Measurements from ENCODE around the gene LRCH3.
"Not testable (repeated sequence)": the region's sequence is repeated elsewhere in the genome, so short reads cannot be mapped to it uniquely, and the experiment has no call there.

LRCH3 gene

GRCh38 chr3:197882586-197882985 is 91.5 kb downstream of the LRCH3 start:
- DNase-seq (ENCODE audit: low read depth in 2 of 2): no peak

- DNase-seq (ENCODE audit: low read depth in 2 of 2): no peak
These were observed 92.5 kb downstream of the LRCH3 start for GRCh38 chr3:197883541-197883940.

DNA sequence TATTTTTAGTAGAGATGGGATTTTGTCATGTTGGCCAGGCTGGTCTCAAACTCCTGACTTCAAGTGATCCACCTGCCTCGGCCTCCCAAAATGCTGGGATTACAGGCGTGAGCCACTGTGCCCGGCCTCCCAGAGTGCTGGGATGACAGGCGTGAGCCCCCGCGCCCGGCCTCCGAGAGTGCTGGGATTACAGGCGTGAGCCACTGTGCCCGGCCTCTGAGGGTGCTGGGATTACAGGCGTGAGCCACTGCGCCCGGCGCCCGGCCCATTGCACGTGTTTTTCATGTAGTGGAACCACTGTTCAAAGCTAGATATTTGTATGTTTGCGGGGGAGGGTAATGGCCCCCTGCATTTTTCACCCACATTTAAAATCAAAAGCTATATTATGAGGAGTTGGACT is 93.3 kb downstream of the LRCH3 start:
- DNase-seq (ENCODE audit: low read depth in 2 of 2): not testable (repeated sequence)

DNA sequence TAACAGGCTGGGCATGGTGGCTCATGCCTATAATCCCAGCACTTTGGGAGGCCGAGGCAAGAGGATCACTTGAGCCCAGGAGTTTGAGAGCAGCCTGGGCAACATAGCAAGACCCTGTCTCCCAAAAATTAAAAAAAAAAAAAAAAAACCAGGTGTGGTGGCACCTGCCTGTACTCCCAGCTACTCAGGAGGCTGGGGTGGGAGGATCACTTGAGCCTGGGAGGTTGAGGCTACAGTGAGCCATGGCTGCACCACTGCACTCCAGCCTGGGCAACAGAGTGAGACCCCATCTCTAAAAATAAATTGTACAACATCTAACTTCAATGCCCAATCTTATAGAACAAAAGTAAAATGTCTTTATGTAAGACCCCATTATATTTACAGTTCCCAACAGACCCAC is 95.0 kb downstream of the LRCH3 start:
- not testable (repeated sequence) for DNase-seq (ENCODE audit: low read depth in 2 of 2)

DNA sequence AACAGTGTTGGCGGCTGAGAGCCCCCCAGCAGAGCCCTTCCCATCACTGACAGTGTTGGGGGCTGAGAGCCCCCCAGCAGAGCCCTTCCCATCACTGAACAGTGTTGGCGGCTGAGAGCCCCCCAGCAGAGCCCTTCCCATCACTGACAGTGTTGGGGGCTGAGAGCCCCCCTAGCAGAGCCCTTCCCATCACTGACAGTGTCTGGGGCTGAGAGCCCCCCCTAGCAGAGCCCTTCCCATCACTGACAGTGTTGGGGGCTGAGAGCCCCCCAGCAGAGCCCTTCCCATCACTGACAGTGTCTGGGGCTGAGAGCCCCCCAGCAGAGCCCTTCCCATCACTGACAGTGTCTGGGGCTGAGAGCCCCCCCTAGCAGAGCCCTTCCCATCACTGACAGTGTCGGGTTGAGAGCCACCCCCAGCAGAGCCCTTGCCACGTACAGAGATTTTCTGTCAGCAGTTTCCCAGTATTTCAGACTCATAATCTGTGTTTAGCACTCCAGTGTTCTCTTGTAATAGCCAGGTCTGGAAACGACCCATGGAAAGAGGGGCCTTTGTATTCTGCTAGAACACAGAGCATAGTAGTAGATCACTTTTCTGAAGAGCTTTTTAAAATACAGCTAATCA is 96.5 kb downstream of the LRCH3 start:
- not testable (repeated sequence) for DNase-seq (ENCODE audit: low read depth in 2 of 2)

DNA sequence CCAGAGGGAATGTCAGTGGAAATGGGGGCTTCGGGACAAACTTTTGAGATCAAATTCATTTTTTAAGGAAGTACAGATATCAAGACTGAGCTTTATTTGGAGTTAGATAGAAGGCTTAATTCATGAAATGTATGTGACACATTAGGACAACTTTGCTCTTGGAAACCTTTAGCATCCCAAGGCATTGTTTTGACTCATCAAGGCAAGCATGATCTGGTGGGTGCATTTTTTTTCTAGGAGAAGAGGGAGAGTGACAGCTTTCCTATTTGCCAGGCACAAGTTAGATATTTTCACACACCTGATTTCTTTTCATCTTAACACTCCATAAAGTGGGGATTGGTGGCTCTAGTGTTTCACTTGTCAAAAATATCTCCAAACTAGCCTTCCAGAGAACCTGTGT is 97.5 kb downstream of the LRCH3 start:
- no peak for DNase-seq (ENCODE audit: low read depth in 2 of 2)

- DNase-seq (ENCODE audit: low read depth in 2 of 2): no peak
These were observed 98.3 kb downstream of the LRCH3 start for GRCh38 chr3:197889204-197889930.

GRCh38 chr3:197890693-197891092 is 99.6 kb downstream of the LRCH3 start:
- DNase-seq (ENCODE audit: low read depth in 2 of 2): no peak

GRCh38 chr3:197892162-197892561 is 101.1 kb downstream of the LRCH3 start:
- no peak for DNase-seq (ENCODE audit: low read depth in 2 of 2)

GRCh38 chr3:197896421-197896820 is 105.4 kb downstream of the LRCH3 start:
- no peak for DNase-seq (ENCODE audit: low read depth in 2 of 2)

- no peak for DNase-seq (ENCODE audit: low read depth in 2 of 2)
These were observed 108.9 kb downstream of the LRCH3 start for GRCh38 chr3:197899833-197900478.

- DNase-seq (ENCODE audit: low read depth in 2 of 2): no peak
These were observed 110.6 kb downstream of the LRCH3 start for GRCh38 chr3:197901626-197902025.

GRCh38 chr3:197906023-197906849 is 115.2 kb downstream of the LRCH3 start:
- DNase-seq (ENCODE audit: low read depth in 2 of 2): peak; percentile 73 to 78

- no peak for DNase-seq (ENCODE audit: low read depth in 2 of 2)
These were observed 115.8 kb downstream of the LRCH3 start for GRCh38 chr3:197906850-197907187.

DNA sequence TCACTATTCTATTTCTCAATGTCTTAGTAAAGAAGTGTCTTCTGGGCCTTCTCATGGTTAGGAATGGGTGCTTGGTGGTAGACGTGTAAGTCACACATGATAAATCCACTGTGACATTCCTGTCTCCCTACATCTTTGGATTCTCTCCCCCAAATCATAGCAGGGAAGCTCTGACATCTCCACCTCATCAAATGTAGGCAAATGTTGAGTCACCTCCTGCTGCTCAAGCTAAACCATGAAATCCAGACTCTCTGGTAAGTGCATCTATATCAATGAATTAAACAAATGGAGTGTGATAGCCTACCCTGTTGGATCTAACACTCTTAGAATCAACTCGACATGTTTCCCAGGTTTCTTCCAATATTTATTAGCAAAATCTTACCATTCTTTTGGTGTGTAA is 116.1 kb downstream of the LRCH3 start:
- DNase-seq (ENCODE audit: low read depth in 2 of 2): no peak

- not testable (repeated sequence) for DNase-seq (ENCODE audit: low read depth in 2 of 2)
These were observed 117.5 kb downstream of the LRCH3 start for GRCh38 chr3:197908550-197908949.

- no peak for DNase-seq (ENCODE audit: low read depth in 2 of 2)
These were observed 118.1 kb downstream of the LRCH3 start for GRCh38 chr3:197908957-197909701.

DNA sequence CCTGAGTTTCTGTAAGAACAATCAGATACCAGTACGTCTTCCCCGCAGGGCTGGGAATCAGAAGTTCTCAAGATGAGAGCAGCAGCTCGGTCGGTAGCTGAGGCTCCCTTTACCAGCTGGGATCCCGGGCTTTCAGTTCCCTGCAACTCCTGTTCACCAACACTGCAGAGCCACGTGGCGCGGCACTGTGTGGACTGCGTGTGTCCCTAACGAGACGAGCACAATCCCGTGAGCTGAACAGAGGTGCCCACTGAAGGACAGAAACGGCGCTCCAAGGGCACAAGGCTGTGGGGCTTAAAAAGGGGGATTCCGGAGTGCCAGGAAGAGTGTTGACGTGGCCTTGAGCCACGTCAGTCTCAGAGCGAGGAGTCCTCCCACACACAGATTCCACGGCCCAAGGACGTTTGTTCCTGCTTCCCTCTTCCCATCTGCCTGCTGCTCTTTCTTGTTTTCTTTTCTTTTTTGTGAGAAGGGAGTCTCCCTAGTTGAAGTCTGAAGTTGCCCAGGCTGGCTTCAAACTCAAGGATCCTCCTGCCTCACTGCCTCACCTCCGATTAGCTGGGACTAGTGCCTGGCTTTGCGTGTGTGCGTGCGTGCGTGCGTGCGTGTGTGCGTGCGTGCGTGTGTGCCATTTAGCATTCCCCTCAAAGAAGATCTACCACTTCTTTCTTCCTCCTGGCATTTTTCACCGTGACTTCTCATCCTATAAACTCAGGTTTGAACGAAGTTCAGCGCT is 121.9 kb downstream of the LRCH3 start:
- DNase-seq (ENCODE audit: low read depth in 2 of 2): no peak

GRCh38 chr3:197913641-197914380 is 122.8 kb downstream of the LRCH3 start:
- no peak for DNase-seq (ENCODE audit: low read depth in 2 of 2)

Measured in activated CD4-positive, alpha-beta T cell treated with anti-CD3 and anti-CD28 coated beads for 24 hours (primary cell).